GM08714 (cell line): ENCODE results near the gene ROPN1L.

Experiments used
- H3K4me3 ChIP-seq: fragments of 200-500 bp; sonication (Bioruptor generic); 2 replicates; pipeline ENCODE4 v1.5.1; 2014; ENCODE audit warnings: mild to moderate bottlenecking, low read length, inconsistent platforms
- ZNF274 ChIP-seq: IDR thresholded peaks from 2 replicates; pipeline ENCODE4 v1.6.1; 2012; ENCODE audit warnings: mild to moderate bottlenecking, low read depth, low read length

ROPN1L gene

DNA sequence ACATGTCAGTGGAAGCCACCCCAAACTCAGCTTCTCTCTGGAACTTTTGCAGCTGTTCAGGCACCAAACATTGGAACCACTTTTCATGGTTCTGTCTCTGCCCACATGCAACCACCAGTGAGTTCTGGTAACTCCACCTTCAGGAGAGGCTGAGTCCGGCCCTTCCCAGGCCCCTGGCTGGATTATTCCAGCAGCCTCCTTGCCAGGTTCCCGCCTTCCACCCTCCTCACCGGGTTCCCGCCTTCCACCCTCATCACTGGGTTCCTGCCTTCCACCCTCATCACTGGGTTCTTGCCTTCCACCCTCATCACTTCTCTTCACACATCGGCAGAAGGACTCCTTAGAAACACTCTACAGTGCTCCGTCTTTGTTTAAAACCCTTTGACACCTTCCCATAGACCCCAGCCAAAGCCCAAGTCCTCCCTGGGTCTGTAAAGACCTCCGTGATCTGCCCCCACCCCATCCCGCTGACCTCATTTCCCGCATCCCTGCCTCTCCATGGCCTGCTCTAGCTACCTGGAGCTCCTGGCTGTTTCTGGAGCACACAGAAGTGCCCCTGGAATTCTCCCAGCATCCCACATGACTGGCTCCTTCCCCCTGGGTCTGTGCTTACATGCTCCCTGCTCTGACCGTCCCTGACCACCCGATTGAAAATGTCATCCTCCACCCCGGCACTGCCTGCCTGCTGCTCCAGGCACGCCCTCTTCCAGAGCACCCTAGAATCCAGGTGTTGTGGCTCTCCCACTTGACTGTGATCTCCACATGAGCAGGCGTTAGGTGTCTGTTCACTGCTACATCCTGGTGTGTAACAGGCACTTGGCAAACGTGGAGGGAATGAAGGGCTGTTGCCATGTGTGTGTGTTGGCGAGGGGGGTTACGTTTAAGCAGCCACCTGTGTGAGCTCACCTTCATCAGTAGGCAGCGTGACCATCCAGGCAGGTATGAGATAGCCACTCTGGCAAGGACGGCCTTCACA, 17.7 kb downstream of the ROPN1L start:
- no peak overlapping the region for H3K4me3 ChIP-seq
- no peak for TF ChIP-seq ZNF274

DNA sequence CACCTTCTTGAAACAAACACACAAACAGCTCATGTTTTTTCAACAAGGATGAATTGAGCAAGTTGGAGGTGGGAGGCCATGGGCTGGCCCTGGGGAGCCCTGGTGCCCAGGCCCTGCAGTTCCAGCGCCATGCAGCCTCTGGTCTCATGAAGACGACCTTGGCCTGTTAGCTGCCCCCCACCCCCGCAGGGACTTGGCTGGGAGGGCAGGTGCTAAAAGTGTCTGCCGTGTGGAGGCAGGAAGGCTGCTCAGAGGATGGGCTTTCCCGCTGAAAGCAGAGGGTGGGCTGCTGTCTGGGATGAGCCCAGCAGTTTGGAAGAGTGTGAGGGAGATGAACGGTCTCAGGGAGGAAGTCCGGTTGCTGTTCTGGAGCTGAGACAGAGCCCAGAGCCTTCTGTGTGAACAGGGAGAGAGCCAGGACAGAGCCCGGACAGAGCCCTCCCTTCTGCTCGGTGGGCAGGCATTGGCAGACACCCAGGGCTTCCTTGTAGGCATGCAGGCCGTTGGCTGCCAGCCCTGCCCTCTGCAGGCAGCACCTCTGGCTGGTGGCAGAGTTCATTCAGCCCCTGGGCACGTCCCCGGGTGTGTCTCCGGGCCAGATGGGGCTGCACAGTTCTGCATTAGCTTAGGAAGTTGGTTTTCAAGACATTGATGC, 18.7 kb downstream of the ROPN1L start:
- H3K4me3 ChIP-seq, result no peak overlapping the region
- TF ChIP-seq ZNF274, result no peak

DNA sequence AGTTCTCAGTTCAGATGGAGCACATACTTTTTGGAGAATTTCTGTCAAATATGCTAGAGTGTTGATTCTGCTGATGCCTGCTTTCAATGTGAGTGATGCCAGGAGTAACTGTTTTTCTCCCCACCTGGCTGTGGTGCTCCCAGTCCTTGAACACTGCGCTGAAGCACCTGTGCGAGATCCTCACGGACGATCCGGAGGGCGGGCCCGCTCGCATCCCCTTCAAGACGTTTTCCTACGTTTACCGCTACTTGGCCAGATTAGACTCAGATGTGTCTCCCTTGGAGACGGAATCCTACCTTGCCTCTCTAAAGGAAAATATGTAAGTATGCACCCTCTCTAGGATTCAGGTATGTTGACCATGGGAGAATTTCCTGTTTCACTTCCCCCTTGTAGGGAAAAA, 19.4 kb downstream of the ROPN1L start:
- no peak overlapping the region for H3K4me3 ChIP-seq
- no peak for TF ChIP-seq ZNF274

DNA sequence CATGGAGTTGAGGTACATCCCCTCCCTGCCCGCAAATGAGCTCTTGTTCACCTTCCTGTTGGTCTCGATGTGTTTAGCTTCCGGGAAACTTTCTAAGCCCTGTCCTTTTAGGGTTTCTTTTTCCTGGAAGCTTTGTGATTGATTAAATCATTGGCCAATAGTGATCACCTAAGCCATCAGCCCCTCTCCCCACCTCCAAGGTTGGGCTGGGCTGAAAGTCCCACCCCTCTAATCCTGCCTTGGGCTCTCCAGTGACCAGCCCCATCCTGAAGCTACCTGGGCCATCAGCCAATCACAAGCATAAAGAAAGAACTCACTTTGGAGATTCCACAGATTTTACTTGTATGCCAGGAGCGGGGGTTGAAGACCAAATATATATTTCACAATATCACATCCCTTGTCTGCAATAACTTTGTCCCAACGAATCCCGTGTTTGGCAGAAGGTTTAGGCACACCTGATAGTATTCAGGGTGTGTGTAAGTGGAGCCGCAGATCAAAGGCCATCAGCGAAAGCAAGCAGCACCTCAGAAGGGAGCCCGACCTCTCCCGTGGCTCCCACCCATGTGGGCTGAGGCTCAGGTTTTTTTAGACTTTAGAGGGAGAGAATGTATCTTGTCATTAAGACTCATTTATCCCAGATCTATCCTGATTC, 20.4 kb downstream of the ROPN1L start:
- no peak for TF ChIP-seq ZNF274
- H3K4me3 ChIP-seq, result no peak overlapping the region

DNA sequence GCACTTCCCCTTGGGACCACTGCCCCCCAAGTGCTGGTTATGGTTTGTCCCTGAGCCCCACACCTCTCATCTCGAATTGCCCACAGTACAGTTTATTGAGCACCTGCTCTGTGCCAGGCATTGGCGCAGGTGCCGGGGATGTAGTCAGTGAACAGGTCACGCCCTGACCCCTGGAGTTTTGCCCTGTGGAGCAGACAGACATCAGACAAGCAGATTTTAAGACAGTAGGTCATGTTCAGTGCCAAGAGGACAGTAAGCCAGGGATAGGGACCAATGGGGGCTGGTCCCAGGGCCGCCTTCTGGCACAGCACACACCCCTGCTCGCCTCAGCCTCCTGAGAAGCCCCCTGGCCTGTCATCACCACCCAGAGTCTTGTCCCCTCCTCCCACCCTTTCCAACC, 21.9 kb downstream of the ROPN1L start:
- TF ChIP-seq ZNF274, result no peak
- no peak overlapping the region for H3K4me3 ChIP-seq

DNA sequence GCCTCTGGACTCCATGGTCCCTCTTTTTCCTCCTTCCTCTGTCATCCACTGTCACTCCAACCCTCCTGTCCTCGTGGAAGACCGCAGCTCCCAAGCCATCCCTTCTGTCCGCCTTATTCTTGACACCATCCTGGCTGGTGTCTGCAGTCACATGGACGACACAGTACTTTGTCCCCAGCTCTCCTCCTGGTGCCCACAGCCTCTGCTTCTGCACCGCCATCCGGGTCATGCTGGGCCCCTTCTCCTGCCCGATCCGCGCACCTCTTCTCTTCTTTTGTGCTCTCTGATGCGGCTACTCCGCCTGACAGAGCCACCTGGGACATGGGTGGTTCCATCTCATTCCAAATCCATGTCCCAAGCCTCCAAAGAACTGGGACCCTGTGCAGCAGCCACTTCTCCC, 22.5 kb downstream of the ROPN1L start:
- no peak overlapping the region for H3K4me3 ChIP-seq
- TF ChIP-seq ZNF274, result no peak

DNA sequence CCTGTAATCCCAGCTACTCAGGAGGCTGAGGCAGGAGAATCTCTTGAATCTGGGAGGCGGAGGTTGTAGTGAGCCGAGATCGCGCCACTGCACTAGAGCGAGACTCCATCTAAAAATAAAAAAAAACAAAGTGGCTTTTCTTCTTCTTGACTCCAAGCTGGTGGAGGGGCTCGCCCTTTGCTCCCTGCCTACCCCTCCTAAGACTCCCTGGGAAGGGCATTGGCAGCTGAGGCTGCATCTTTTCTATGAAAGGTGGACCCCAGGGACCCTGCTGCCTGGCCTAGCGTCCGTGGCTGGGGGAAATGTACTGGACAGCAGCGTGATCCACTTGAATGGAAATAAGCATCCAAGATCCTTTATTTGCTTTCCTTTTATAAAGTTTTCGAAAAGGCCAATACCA, 24.0 kb downstream of the ROPN1L start:
- TF ChIP-seq ZNF274, result no peak
- H3K4me3 ChIP-seq, result no peak overlapping the region

DNA sequence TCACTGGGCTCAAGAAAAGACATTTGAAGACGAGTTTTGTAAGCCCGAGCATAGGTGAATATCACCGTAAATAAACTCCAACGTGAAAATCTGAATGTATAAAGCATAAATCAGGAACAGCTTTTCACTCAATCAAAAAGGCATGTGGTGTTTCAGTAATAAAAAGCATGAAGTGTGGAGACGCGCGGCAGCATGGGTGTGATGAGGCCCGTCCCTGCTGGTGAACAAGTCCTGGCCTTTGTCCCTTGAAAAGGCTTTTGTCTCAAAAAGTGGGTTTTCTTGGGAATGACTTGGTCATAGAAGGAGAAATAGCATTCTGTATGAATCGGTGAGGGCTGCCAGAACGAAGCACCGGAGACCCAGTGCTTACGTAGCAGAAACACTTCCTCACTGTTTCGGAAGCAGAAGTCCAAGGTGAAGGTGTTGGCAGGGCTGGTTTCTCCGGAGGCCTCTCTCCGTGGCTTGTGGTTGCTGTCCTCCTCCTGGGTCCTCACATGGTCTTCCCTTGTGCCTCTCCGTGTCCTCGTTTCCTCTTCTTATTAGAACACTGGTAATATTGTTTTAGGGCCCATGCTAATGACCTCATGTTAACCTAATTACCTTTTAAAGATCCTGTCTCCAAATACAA, 24.9 kb downstream of the ROPN1L start:
- TF ChIP-seq ZNF274, result no peak
- no peak overlapping the region for H3K4me3 ChIP-seq

DNA sequence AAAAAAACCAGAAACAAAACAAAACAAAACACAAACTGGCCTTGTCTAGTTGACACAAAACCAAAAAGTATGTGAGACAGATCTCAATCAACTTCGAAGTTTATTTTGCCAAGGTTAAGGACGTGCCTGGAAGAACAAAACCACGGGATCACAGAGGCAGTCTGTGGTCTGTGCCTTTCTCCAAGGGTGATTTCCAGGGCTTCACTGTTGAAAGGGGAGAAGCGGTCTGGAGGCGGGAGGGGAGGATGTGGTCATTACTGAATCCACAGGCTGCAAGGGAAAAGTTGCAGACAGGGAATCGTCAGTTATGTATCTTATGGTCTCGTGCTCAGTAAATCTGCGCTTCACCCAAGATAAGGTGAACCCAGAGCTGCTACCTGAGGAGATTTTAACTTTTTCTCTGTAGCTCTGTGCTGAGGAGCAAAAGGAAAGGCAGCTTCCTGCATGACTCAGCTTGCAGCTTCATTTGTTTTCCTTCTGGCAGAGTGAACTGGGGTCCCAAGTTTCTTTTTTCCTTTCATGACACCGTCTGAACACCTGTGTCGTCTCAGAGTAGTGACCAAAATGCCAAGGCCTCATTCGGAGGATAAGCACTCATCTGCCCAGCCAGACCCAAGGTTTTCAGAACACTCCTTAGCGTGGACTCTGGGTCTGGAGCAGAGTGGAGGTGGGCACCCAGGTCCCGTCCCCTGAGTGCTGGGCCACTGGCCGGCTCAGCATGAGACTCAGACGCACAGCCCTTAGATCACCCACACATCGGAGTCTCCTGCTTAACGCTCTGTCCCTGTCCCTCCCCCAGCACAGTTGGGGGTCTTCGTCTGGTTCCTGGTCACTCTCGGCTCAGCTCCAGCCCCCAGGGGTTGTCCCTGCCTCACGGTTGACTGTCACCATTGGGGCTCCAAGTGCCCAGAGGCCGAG, 25.9 kb downstream of the ROPN1L start:
- no peak for TF ChIP-seq ZNF274
- H3K4me3 ChIP-seq, result no peak overlapping the region

DNA sequence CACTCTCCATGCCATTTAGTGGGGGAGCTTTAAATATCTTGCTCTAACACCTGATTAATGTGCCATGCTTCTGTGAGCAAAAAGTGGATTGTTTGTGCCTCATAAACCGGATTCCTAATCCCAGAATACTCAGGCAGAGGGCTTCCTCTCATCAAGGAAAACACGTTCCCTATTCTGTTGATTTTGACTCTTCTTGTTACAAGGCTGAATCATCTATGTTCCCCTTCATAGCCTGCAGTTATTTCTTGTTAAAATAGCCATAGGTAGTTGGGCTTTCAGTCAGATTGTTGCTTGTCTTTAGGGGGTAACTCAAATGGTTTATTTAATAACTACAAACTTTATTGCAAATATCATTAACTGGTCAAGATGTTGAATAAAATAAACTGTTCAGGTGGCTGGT, 26.6 kb downstream of the ROPN1L start:
- TF ChIP-seq ZNF274, result no peak
- no peak overlapping the region for H3K4me3 ChIP-seq

DNA sequence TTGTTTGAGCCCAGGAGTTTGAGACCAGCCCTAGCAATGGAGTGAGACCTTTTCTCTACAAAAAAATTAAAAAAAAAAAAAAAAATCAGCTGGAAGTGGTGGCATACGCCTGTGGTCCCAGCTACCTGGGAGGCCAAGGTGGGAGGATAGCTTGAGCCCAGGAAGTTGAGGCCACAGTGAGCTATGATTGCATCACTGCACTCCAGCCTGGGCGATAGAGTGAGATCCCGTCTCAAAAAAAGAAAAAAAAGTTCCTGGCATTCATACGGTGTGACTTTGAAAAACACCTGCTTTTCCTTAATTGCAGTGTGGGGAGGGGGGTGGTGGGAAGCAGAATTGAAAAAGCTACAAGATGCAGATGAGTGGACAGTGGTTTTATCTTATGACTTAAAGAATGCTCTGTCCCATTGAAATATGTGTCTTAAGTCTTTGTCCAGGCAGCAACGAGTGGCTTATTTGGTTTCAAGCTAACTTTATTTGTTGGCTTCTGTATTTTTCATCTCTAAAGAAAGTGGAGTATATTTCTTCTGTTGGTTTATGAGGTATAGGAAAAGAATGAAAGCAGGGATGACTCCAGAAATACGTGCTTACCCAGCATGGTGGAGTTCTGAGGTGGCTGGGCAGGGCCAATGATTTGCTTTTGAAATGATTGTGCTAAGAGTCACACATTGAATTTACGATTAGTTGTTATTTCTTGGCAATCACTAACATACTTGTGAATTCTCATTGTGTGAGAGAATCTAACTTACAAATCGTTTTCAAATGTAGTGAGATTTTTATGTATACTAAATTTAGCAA, 27.8 kb downstream of the ROPN1L start:
- H3K4me3 ChIP-seq, result no peak overlapping the region
- TF ChIP-seq ZNF274, result no peak

DNA sequence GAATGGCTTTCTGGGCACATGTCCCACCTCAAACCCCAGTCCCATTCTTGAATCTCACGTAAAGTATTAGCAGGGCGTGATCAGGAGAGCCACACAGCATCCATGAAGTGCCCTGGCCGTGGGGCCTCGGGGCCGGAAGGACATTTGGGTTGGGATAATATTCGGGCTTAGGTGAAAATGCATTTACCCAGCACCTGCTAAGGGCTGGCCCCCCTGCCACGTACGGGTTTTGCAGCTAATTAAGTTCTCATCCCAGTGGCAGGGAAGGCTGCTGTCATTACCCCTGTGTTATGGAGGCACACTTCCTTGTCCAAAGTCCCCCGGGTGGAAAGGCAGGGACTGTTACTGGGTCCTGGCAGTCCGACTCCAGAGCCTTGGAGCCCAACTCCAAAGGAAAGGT, 29.0 kb downstream of the ROPN1L start:
- H3K4me3 ChIP-seq, result no peak overlapping the region
- no peak for TF ChIP-seq ZNF274

DNA sequence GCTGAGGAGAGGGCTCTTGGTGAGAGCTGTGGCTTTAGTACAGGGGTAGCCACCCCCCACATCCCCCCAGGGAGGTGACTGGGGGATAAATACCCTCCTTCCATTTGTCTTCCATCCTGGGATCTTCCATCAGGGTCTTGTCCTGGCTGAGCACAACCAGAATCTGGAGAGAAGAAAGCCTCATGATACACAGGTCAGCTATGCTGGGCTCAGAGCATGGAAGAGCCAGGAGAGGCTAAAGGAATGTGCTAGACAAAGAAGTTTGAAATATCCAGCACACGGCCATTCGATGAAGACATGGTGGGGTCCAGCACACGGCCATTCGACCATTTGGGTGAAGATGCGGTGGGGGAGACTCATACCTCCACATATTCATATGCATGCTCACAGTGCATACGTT, 30.0 kb downstream of the ROPN1L start:
- no peak for TF ChIP-seq ZNF274
- H3K4me3 ChIP-seq, result no peak overlapping the region
